Endothelial cell (in vitro differentiated cells): ENCODE results near the gene NSMF. TPM values are rescaled to one million over a fixed set of nuclear protein-coding genes. Genes with fewer than 3 reads are reported as not detected.
A peak's percentile ranks its signal among the peaks of the same experiment; 100 is the strongest.

Experiments
- DNase-seq: peaks from one replicate; pipeline ENCODE4 v3.0.0; 2021; ENCODE audit warnings: low spot score
- H3K27ac Mint-ChIP-seq: one replicate; pipeline ENCODE4 v1.8.0; 2021; ENCODE audit warnings: mixed read lengths, inconsistent platforms; ENCODE audit not compliant: unreplicated experiment
- H3K27me3 Mint-ChIP-seq: one replicate; pipeline ENCODE4 v1.8.0; 2021; ENCODE audit warnings: mild to moderate bottlenecking, moderate library complexity, mixed read lengths, inconsistent platforms; ENCODE audit not compliant: unreplicated experiment
- H3K36me3 Mint-ChIP-seq: one replicate; pipeline ENCODE4 v1.8.0; 2021; ENCODE audit warnings: mild to moderate bottlenecking, low read depth, mixed read lengths, inconsistent platforms; ENCODE audit not compliant: unreplicated experiment
- H3K4me1 Mint-ChIP-seq: one replicate; pipeline ENCODE4 v1.8.0; 2021; ENCODE audit warnings: mild to moderate bottlenecking, mixed read lengths, inconsistent platforms; ENCODE audit not compliant: unreplicated experiment
- H3K4me3 Mint-ChIP-seq: one replicate; pipeline ENCODE4 v1.8.0; 2021; ENCODE audit warnings: mild to moderate bottlenecking, mixed read lengths, inconsistent platforms; ENCODE audit not compliant: unreplicated experiment
- H3K9me3 Mint-ChIP-seq: one replicate; pipeline ENCODE4 v1.8.0; 2021; ENCODE audit warnings: mixed read lengths, inconsistent platforms; ENCODE audit not compliant: unreplicated experiment
- total RNA-seq: library from RNA; stranded (reverse); fragmentation: NEBNext Ultra II Directional; extraction: Animal tissue kit (Norgen Biotek cat#: 25700); gene quantifications from one replicate; pipeline ENCODE4 v1.2.1, GENCODE V29; 2021; ENCODE audit not compliant: unreplicated experiment
- TF ChIP-seq, protein P1 (sequence below): fragments of 200-600 bp; sonication (generic); IDR thresholded peaks from one replicate; pipeline ENCODE4 v1.5.0; 2021; ENCODE audit warnings: antibody characterized with exemption; ENCODE audit not compliant: unreplicated experiment

Gene NSMF
- total RNA-seq, 1 donor from 2014 or later: 43.0 TPM

GRCh38 chr9:137456864-137457405, 2.2 kb downstream of the NSMF start:
- no peak for DNase-seq
- TF ChIP-seq, protein P1, sequence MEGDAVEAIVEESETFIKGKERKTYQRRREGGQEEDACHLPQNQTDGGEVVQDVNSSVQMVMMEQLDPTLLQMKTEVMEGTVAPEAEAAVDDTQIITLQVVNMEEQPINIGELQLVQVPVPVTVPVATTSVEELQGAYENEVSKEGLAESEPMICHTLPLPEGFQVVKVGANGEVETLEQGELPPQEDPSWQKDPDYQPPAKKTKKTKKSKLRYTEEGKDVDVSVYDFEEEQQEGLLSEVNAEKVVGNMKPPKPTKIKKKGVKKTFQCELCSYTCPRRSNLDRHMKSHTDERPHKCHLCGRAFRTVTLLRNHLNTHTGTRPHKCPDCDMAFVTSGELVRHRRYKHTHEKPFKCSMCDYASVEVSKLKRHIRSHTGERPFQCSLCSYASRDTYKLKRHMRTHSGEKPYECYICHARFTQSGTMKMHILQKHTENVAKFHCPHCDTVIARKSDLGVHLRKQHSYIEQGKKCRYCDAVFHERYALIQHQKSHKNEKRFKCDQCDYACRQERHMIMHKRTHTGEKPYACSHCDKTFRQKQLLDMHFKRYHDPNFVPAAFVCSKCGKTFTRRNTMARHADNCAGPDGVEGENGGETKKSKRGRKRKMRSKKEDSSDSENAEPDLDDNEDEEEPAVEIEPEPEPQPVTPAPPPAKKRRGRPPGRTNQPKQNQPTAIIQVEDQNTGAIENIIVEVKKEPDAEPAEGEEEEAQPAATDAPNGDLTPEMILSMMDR: no peak
- Mint-ChIP-seq H3K4me3 (no peak overlapping the region), H3K27ac (no peak overlapping the region), H3K9me3 (no peaks in the 10 kb centered on the region), H3K27me3 (peaks cover 3% of the 10 kb centered on the region), H3K4me1 (no peaks in the 10 kb centered on the region), H3K36me3 (no peaks in the 10 kb centered on the region)

DNA sequence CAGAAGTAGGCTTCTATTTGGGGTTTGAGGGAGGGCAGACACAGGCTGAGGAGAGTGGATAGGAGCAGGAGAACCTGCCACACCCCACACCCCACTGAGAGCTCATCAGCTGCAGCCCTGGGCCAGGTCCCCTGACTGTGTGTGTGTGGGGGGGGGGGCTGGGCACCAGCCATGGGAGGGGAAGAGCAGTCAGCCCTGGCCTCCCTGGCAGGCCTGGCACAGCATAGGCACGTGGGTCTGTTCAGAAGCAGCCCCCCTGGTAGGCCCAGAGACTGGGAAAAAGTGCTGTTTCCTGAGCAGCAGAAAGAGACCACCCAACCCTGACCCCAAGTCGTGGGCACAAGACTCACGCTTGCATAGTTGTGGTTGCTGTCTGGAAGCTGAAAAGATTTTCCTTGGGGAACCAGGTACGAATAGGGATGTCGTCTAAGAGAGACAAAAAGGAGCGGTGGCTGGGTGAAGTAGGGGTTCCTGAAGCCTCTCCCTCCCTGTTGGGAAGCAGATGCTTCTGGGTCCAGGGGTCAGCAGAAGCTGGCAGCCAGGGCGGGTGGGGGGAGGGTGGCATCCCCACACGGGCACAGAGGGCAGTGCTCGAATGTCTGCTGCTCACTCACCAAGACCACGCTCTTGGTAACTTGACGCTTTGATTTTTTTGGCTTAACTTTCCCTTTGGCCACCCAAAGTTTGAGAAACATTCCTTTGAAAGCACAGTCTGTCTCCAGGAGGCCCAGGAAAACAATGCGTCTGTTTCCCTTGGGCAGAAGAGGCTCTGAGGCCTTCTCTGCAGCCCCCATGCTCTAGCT, 2.9 kb downstream of the NSMF start:
- no peaks in the 10 kb centered on the region for H3K36me3 Mint-ChIP-seq
- H3K27me3 Mint-ChIP-seq: peaks cover 3% of the 10 kb centered on the region
- no peak overlapping the region for H3K27ac Mint-ChIP-seq
- H3K4me1 Mint-ChIP-seq: no peaks in the 10 kb centered on the region
- no peaks in the 10 kb centered on the region for H3K9me3 Mint-ChIP-seq
- TF ChIP-seq, protein P1: no peak
- peak overlapping the region; percentile 60 for H3K4me3 Mint-ChIP-seq
- DNase-seq: no peak

GRCh38 chr9:137455359-137455991, 3.7 kb downstream of the NSMF start:
- H3K27me3 Mint-ChIP-seq: peaks cover 3% of the 10 kb centered on the region
- no peaks in the 10 kb centered on the region for H3K4me1 Mint-ChIP-seq
- TF ChIP-seq, protein P1: no peak
- H3K27ac Mint-ChIP-seq: no peak overlapping the region
- H3K4me3 Mint-ChIP-seq: no peak overlapping the region
- peak; percentile 4 for DNase-seq
- no peaks in the 10 kb centered on the region for H3K9me3 Mint-ChIP-seq
- no peaks in the 10 kb centered on the region for H3K36me3 Mint-ChIP-seq

GRCh38 chr9:137454597-137455358, 4.4 kb downstream of the NSMF start:
- Mint-ChIP-seq H3K36me3 (no peaks in the 10 kb centered on the region), H3K27me3 (peaks cover 3% of the 10 kb centered on the region), H3K27ac (no peak overlapping the region), H3K4me1 (no peaks in the 10 kb centered on the region), H3K9me3 (no peaks in the 10 kb centered on the region), H3K4me3 (peak overlapping the region; percentile 31)
- TF ChIP-seq, protein P1: no peak
- peak; percentile 27 for DNase-seq
